ENCODE data around the gene TCAF1.

TCAF1 gene

GRCh38 chr7:143900230-143900766, 1.7 kb downstream of the TCAF1 start:
- Histone ChIP-seq H3K4me3 (ENCODE audit: low read depth in 1 of 2, low read length in 2 of 2) (peak overlapping the region; percentile 85 to 95), H3K36me3 (ENCODE audit: control insufficient read depth in 1 of 2, insufficient read depth in 2 of 2, low read length in 2 of 2) (no peaks in the 10 kb centered on the region), H3K27me3 (ENCODE audit: low read depth, low read length) (no peaks in the 10 kb centered on the region), H3K9me3 (ENCODE audit: control insufficient read depth in 1 of 2, low read length in 2 of 2) (no peaks in the 10 kb centered on the region), H3K27ac (ENCODE audit: low read length) (peak overlapping the region; percentile 96), H3K4me1 (ENCODE audit: control insufficient read depth in 1 of 2, insufficient read depth in 2 of 2, low read length in 2 of 2) (peaks cover 10 to 12% of the 10 kb centered on the region in 2 donors)

- Histone ChIP-seq H3K27me3 (ENCODE audit: low read depth, low read length) (no peaks in the 10 kb centered on the region), H3K27ac (ENCODE audit: low read length) (no peak overlapping the region), H3K4me3 (ENCODE audit: low read depth in 1 of 2, low read length in 2 of 2) (no peak overlapping the region), H3K4me1 (ENCODE audit: control insufficient read depth in 1 of 2, insufficient read depth in 2 of 2, low read length in 2 of 2) (peaks cover 10 to 12% of the 10 kb centered on the region in 2 donors), H3K36me3 (ENCODE audit: control insufficient read depth in 1 of 2, insufficient read depth in 2 of 2, low read length in 2 of 2) (no peaks in the 10 kb centered on the region), H3K9me3 (ENCODE audit: control insufficient read depth in 1 of 2, low read length in 2 of 2) (no peaks in the 10 kb centered on the region)
Observed at GRCh38 chr7:143898810-143899209, 3.2 kb downstream of the TCAF1 start.

- H3K9me3 ChIP-seq (ENCODE audit: control insufficient read depth in 1 of 2, low read length in 2 of 2): peaks cover 0 to 3% of the 10 kb centered on the region in 2 donors
- H3K4me1 ChIP-seq (ENCODE audit: control insufficient read depth in 1 of 2, insufficient read depth in 2 of 2, low read length in 2 of 2): peaks cover 10 to 12% of the 10 kb centered on the region in 2 donors
- H3K4me3 ChIP-seq (ENCODE audit: low read depth in 1 of 2, low read length in 2 of 2): no peak overlapping the region
- H3K27ac ChIP-seq (ENCODE audit: low read length): no peak overlapping the region
- H3K27me3 ChIP-seq (ENCODE audit: low read depth, low read length): no peaks in the 10 kb centered on the region
- H3K36me3 ChIP-seq (ENCODE audit: control insufficient read depth in 1 of 2, insufficient read depth in 2 of 2, low read length in 2 of 2): no peaks in the 10 kb centered on the region
Observed at GRCh38 chr7:143896667-143897066, 5.3 kb downstream of the TCAF1 start.

GRCh38 chr7:143892527-143893300, 9.3 kb downstream of the TCAF1 start:
- Histone ChIP-seq H3K4me1 (ENCODE audit: control insufficient read depth in 1 of 2, insufficient read depth in 2 of 2, low read length in 2 of 2) (no peaks in the 10 kb centered on the region), H3K27ac (ENCODE audit: low read length) (no peak overlapping the region), H3K4me3 (ENCODE audit: low read depth in 1 of 2, low read length in 2 of 2) (no peak overlapping the region), H3K9me3 (ENCODE audit: control insufficient read depth in 1 of 2, low read length in 2 of 2) (peaks cover 0 to 6% of the 10 kb centered on the region in 2 donors), H3K36me3 (ENCODE audit: control insufficient read depth in 1 of 2, insufficient read depth in 2 of 2, low read length in 2 of 2) (no peaks in the 10 kb centered on the region), H3K27me3 (ENCODE audit: low read depth, low read length) (no peaks in the 10 kb centered on the region)

GRCh38 chr7:143891457-143891856, 10.5 kb downstream of the TCAF1 start:
- Histone ChIP-seq H3K4me1 (ENCODE audit: control insufficient read depth in 1 of 2, insufficient read depth in 2 of 2, low read length in 2 of 2) (no peaks in the 10 kb centered on the region), H3K36me3 (ENCODE audit: control insufficient read depth in 1 of 2, insufficient read depth in 2 of 2, low read length in 2 of 2) (no peaks in the 10 kb centered on the region), H3K27ac (ENCODE audit: low read length) (no peak overlapping the region), H3K4me3 (ENCODE audit: low read depth in 1 of 2, low read length in 2 of 2) (no peak overlapping the region), H3K9me3 (ENCODE audit: control insufficient read depth in 1 of 2, low read length in 2 of 2) (peaks cover 0 to 6% of the 10 kb centered on the region in 2 donors), H3K27me3 (ENCODE audit: low read depth, low read length) (no peaks in the 10 kb centered on the region)

GRCh38 chr7:143890558-143890957, 11.4 kb downstream of the TCAF1 start:
- Histone ChIP-seq H3K4me3 (ENCODE audit: low read depth in 1 of 2, low read length in 2 of 2) (no peak overlapping the region), H3K36me3 (ENCODE audit: control insufficient read depth in 1 of 2, insufficient read depth in 2 of 2, low read length in 2 of 2) (no peaks in the 10 kb centered on the region), H3K27ac (ENCODE audit: low read length) (no peak overlapping the region), H3K4me1 (ENCODE audit: control insufficient read depth in 1 of 2, insufficient read depth in 2 of 2, low read length in 2 of 2) (no peaks in the 10 kb centered on the region), H3K27me3 (ENCODE audit: low read depth, low read length) (no peaks in the 10 kb centered on the region), H3K9me3 (ENCODE audit: control insufficient read depth in 1 of 2, low read length in 2 of 2) (peaks cover 0 to 6% of the 10 kb centered on the region in 2 donors)

- no peak overlapping the region for H3K27ac ChIP-seq (ENCODE audit: low read length)
- peaks cover 0 to 10% of the 10 kb centered on the region in 2 donors for H3K4me1 ChIP-seq (ENCODE audit: control insufficient read depth in 1 of 2, insufficient read depth in 2 of 2, low read length in 2 of 2)
Observed at GRCh38 chr7:143889068-143889467, 12.9 kb downstream of the TCAF1 start.

GRCh38 chr7:143886826-143887477, 15.0 kb downstream of the TCAF1 start:
- no peaks in the 10 kb centered on the region for H3K27me3 ChIP-seq (ENCODE audit: low read depth, low read length)
- H3K36me3 ChIP-seq (ENCODE audit: control insufficient read depth in 1 of 2, insufficient read depth in 2 of 2, low read length in 2 of 2): no peaks in the 10 kb centered on the region
- H3K9me3 ChIP-seq (ENCODE audit: control insufficient read depth in 1 of 2, low read length in 2 of 2): peaks cover 0 to 4% of the 10 kb centered on the region in 2 donors
- no peak overlapping the region for H3K27ac ChIP-seq (ENCODE audit: low read length)
- no peak overlapping the region for H3K4me3 ChIP-seq (ENCODE audit: low read depth in 1 of 2, low read length in 2 of 2)
- peaks cover 0 to 11% of the 10 kb centered on the region in 2 donors for H3K4me1 ChIP-seq (ENCODE audit: control insufficient read depth in 1 of 2, insufficient read depth in 2 of 2, low read length in 2 of 2)

More at GRCh38 chr7:143889068-143889467, 12.9 kb downstream of the TCAF1 start:
- Histone ChIP-seq H3K27me3 (ENCODE audit: low read depth, low read length) (no peaks in the 10 kb centered on the region), H3K4me3 (ENCODE audit: low read depth in 1 of 2, low read length in 2 of 2) (no peak overlapping the region), H3K9me3 (ENCODE audit: control insufficient read depth in 1 of 2, low read length in 2 of 2) (peaks cover 0 to 6% of the 10 kb centered on the region in 2 donors), H3K36me3 (ENCODE audit: control insufficient read depth in 1 of 2, insufficient read depth in 2 of 2, low read length in 2 of 2) (no peaks in the 10 kb centered on the region)

GRCh38 chr7:143885951-143886350, 16.0 kb downstream of the TCAF1 start:
- Histone ChIP-seq H3K36me3 (ENCODE audit: control insufficient read depth in 1 of 2, insufficient read depth in 2 of 2, low read length in 2 of 2) (no peaks in the 10 kb centered on the region), H3K9me3 (ENCODE audit: control insufficient read depth in 1 of 2, low read length in 2 of 2) (no peaks in the 10 kb centered on the region), H3K27me3 (ENCODE audit: low read depth, low read length) (no peaks in the 10 kb centered on the region), H3K4me3 (ENCODE audit: low read depth in 1 of 2, low read length in 2 of 2) (no peak overlapping the region), H3K4me1 (ENCODE audit: control insufficient read depth in 1 of 2, insufficient read depth in 2 of 2, low read length in 2 of 2) (peaks cover 0 to 19% of the 10 kb centered on the region in 2 donors), H3K27ac (ENCODE audit: low read length) (no peak overlapping the region)

- no peak overlapping the region for H3K27ac ChIP-seq (ENCODE audit: low read length)
- peak overlapping the region; percentile 65 to 76 for H3K4me3 ChIP-seq (ENCODE audit: low read depth in 1 of 2, low read length in 2 of 2)
- H3K36me3 ChIP-seq (ENCODE audit: control insufficient read depth in 1 of 2, insufficient read depth in 2 of 2, low read length in 2 of 2): no peaks in the 10 kb centered on the region
- H3K9me3 ChIP-seq (ENCODE audit: control insufficient read depth in 1 of 2, low read length in 2 of 2): no peaks in the 10 kb centered on the region
- peaks cover 0 to 19% of the 10 kb centered on the region in 2 donors for H3K4me1 ChIP-seq (ENCODE audit: control insufficient read depth in 1 of 2, insufficient read depth in 2 of 2, low read length in 2 of 2)
- H3K27me3 ChIP-seq (ENCODE audit: low read depth, low read length): no peaks in the 10 kb centered on the region
Observed at GRCh38 chr7:143884969-143885559, 16.9 kb downstream of the TCAF1 start.
